GM18861 (cell line): ENCODE measurements around the gene PACSIN3.

Experiments
- ATAC-seq: cut with Tn5 transposase; IDR thresholded peaks from one replicate; pipeline ENCODE4 v1.9.1; 2021; ENCODE audit not compliant: unreplicated experiment

PACSIN3 gene

GRCh38 chr11:47154616-47155570, 31.3 kb downstream of the PACSIN3 start:
- no peak for ATAC-seq

- peak; percentile 47 for ATAC-seq
Observed at GRCh38 chr11:47152953-47153950, 33.0 kb downstream of the PACSIN3 start.

- no peak for ATAC-seq
Observed at GRCh38 chr11:47152126-47152952, 33.9 kb downstream of the PACSIN3 start.

- no peak for ATAC-seq
Observed at GRCh38 chr11:47149782-47150181, 36.5 kb downstream of the PACSIN3 start.

DNA sequence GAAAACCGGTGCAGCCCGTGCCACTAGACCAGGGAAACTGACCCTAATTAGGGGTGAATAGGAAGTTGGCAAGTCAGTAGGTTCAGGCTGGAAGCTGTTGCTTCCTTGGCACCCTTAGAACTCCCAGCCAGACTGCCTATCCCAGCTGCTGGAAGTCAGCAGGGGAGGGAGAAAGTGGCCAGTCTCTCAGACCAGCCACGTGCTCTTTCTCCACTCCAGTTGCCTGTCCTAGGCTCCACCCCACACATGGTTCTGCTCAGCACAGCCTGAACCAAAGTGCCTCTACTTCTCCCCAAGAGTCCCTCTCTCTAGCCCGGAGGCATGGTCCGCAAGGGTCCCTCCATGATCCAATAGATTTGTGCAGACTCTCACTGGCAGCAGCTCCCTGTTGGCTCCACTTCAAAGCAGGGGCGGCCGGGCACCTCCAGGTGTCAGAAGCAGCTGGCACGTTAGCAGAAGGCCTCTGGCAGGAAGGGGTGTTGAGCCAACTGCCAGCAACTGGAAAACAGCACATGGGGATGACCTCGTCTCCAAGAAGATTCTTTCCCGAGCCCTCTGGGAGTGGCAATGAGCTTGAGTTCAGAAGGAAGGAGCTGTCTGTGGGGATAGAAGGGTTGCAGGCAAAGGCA, 37.2 kb downstream of the PACSIN3 start:
- no peak for ATAC-seq

GRCh38 chr11:47148270-47148669, 38.0 kb downstream of the PACSIN3 start:
- ATAC-seq: no peak

DNA sequence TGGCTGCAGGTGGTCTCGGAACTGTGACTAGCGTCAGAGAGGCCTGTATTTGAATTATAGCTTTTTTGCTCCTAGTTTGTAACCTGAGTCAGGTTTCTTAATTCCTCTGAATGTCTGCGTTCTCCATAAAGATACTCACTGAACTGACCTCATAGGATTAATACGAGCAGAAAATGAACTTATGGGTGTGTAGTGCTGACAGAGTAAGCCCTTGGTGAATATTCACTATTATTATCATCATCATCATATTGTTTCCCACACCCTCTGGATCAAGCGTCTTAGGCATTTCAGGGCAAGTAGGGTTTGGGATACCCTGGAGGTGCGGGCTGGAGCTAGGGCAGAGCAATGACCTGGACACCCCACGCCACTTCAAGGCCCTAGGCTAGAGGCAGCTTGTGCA, 38.6 kb downstream of the PACSIN3 start:
- ATAC-seq: no peak

DNA sequence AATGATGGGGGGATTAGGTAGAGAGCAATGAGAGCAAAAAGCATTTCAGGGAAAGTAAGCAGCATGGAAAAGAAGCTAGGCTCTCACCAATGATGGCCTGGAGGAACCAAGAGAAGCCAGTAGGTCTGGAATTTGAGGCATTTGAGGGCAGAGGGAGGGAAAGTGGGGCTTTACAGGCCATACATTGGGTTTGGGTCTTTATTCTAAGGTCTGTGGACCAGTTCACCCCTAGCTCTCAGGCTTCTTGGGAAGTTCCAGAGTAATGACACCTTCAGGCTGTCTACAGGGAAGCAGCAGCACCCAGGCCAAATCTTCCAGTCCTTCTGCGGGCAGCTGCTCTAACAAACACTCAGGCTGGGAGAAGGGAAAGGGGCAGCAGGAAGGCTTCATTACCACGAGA, 39.0 kb downstream of the PACSIN3 start:
- ATAC-seq: no peak

GRCh38 chr11:47144541-47144940, 41.7 kb downstream of the PACSIN3 start:
- no peak for ATAC-seq

DNA sequence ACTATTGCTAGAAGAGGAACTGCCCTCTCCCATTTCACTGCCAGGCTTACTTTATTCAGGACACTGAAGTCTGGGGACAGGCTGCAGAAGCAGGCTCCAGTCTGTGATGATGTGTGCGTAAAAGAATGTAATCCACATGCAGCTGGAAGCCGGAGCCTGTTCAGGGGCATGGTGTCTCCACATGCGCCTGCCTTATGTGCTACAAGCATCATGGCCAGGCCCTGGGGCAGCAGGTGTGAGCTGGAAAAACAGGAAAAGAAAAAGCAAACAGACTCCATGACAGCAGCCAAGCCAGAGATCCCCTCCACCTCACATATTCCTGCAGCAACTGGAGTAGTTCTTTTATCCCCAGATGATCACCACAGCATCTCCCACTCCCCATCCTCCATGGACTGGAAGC, 42.9 kb downstream of the PACSIN3 start:
- no peak for ATAC-seq

- ATAC-seq: no peak
Observed at GRCh38 chr11:47139878-47140277, 46.4 kb downstream of the PACSIN3 start.

GRCh38 chr11:47137476-47137875, 48.8 kb downstream of the PACSIN3 start:
- ATAC-seq: no peak

DNA sequence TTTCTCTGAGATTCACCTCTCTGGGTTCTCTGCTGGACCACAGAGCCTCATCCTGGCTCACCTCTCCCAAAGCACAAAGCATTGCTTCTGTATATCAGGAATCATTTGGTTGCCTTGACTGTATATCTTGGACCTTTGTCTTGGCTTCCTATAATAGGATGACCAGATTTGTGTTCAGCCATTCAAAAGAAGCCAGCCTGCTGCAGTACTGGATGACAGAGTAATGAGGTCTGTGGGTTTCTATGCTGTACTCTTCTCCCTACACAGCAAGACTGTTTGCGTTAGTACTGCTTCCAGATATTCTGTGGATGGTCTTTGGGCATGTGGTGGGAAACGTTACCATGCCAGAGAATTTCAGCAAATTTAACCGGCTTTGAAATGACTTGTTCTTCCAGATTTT, 49.3 kb downstream of the PACSIN3 start:
- no peak for ATAC-seq

DNA sequence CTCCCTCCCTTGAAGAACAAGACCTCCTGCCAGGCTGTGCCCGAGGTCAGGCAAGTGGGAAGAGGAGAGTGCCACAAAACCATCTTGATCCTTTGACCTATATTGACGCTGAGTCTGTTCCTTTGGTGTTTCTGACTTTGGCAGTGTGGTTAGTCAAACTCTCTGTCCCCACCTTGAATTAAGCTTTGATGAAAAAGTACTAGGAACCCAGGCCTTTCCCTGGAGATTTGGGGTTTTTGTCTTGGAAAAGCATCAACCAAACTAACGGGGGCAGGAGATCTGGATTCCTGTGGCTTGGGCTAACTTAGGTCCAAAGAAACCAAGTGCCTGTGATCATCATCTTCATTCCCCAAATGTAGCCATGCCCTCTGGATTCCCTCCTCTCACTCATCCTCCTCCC, 49.9 kb downstream of the PACSIN3 start:
- ATAC-seq: no peak

DNA sequence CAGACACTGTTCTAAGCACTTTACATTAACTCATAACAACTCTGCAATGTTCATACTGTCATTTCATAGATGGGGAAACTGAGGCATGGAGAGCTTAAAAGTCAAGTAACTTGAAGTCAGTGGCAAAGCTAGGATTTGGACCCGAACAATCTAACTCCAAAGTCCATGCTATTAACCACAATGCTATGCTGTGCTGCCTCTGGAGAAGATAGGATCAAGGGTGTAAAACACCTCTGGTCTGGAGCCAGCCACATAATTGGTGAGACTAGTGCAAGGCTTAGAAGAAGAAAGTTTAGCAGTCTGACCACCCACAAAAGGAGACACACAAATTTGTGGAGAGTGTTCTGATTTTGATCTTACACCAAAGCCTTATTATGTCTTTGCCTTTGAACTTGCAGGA, 53.3 kb downstream of the PACSIN3 start:
- no peak for ATAC-seq

DNA sequence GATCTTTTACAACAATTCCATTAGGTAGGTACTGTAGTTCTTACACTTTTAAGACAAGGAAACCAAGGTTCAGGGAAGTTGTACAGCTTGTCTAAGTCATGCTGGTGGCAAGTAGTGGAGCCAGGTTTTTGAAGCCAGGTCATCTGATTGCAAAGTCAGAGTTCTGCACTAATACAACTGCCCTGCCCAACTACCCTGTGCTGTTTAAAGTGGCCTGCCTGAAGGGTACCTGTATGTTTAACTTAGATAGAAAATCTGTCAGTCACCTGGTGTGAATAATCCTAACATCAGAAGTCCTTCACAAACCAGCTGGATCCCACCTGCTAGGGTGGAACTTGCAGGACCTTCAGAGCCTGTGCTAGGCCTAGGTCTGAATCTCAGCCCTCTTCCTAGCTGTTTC, 53.7 kb downstream of the PACSIN3 start:
- no peak for ATAC-seq

DNA sequence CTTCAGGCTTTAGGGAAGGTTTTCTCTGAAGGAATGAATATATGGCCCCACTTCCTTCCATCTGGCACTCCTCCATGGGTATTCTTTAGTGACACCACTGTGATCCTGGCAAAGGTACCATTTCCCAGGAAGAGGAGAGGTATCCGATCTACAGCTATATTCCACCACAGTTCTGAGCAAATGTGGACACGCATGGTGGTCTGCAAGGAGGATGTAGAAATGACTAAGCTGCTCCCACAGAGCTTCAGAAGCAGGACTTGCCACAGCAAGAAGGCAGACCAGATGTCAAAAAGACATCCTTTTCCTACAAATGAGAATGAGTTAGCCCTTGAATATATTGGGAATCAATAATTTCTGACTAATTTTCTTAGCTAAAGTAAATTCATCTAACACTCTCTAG, 55.1 kb downstream of the PACSIN3 start:
- ATAC-seq: no peak

DNA sequence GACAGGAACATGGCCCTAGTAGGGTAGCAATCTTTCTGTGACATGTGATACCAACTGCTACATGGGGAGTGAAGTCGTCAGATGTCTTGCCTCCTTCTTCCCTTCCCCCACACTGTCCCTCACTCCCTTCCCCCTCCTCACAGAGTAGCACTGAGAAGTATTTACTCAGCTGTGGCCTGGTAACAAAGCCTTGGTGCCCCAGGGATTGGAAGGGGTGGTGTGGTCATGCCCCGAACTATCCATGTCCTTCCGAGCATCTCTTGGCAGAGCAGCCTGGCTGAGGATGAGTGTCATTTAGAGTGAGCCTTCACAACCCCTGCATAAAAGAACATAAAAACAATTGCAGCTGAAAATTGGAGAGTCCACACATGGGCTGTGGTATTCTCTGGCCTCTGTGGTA, 55.7 kb downstream of the PACSIN3 start:
- ATAC-seq: no peak
